OCI-LY1 (cell line): ENCODE results near the gene PGM3.

ENCODE experiments used
- H2AFZ ChIP-seq: fragments of 200-600 bp; sonication (generic), shearing (Covaris generic); 2 replicates; pipeline ENCODE4 v1.6.0; 2014; ENCODE audit warnings: antibody characterized with exemption, mild to moderate bottlenecking, low read length
- H3F3A ChIP-seq: fragments of 200-600 bp; sonication (generic), shearing (Covaris generic); 2 replicates; pipeline ENCODE4 v1.6.0; 2014; ENCODE audit warnings: mild to moderate bottlenecking, antibody characterized with exemption, low read length, moderate library complexity; ENCODE audit not compliant: insufficient read depth
- H3K27ac ChIP-seq: fragments of 200-600 bp; sonication (generic); 2 replicates; pipeline ENCODE4 v1.5.1; 2014; ENCODE audit warnings: low read length, mixed run types, mild to moderate bottlenecking, low read depth; ENCODE audit not compliant: poor library complexity, severe bottlenecking
- H3K27me3 ChIP-seq: fragments of 200-600 bp; sonication (generic); 2 replicates; pipeline ENCODE4 v1.6.0; 2014; ENCODE audit warnings: antibody characterized with exemption, mild to moderate bottlenecking, low read length, moderate library complexity; ENCODE audit not compliant: insufficient read depth
- H3K36me3 ChIP-seq: fragments of 200-600 bp; sonication (generic); 2 replicates; pipeline ENCODE4 v1.6.1; 2014; ENCODE audit warnings: mild to moderate bottlenecking, antibody characterized with exemption, low read length, moderate library complexity, mixed read lengths; ENCODE audit not compliant: insufficient read depth
- H3K4me1 ChIP-seq: fragments of 200-600 bp; sonication (generic); 2 replicates; pipeline ENCODE4 v1.5.1; 2014; ENCODE audit warnings: mild to moderate bottlenecking, low read length, moderate library complexity; ENCODE audit not compliant: insufficient read depth, severe bottlenecking
- H3K4me2 ChIP-seq: fragments of 200-600 bp; sonication (generic), shearing (Covaris generic); 2 replicates; pipeline ENCODE4 v1.6.1; 2014; ENCODE audit warnings: low read length
- H3K4me3 ChIP-seq: fragments of 200-600 bp; sonication (generic); 2 replicates; pipeline ENCODE4 v1.5.1; 2014; ENCODE audit warnings: low read length, low read depth, mild to moderate bottlenecking, mixed read lengths; ENCODE audit not compliant: poor library complexity, severe bottlenecking
- H3K79me2 ChIP-seq: fragments of 200-600 bp; shearing (Covaris generic); 2 replicates; pipeline ENCODE4 v1.6.1; 2016; ENCODE audit warnings: mixed run types, low read length, mixed read lengths; ENCODE audit not compliant: insufficient read depth
- H3K9ac ChIP-seq: fragments of 200-600 bp; sonication (generic), shearing (Covaris generic); 2 replicates; pipeline ENCODE4 v1.6.1; 2014; ENCODE audit warnings: mild to moderate bottlenecking, low read length, mixed read lengths
- H3K9me2 ChIP-seq: fragments of 200-600 bp; sonication (generic), shearing (Covaris generic); 2 replicates; pipeline ENCODE4 v1.6.1; 2014; ENCODE audit warnings: low read depth, mild to moderate bottlenecking, low read length, mixed read lengths
- H3K9me3 ChIP-seq: fragments of 200-600 bp; shearing (Covaris generic); 2 replicates; pipeline ENCODE4 v1.6.1; 2014; ENCODE audit warnings: low read length, mixed read lengths
- H4K20me1 ChIP-seq: fragments of 200-600 bp; sonication (generic), shearing (Covaris generic); 2 replicates; pipeline ENCODE4 v1.6.0; 2016; ENCODE audit warnings: mild to moderate bottlenecking, low read length; ENCODE audit not compliant: insufficient read depth
- EZH2 ChIP-seq: fragments of 200-600 bp; sonication (generic), shearing (Covaris generic); IDR thresholded peaks from 2 replicates; pipeline ENCODE4 v1.8.0; 2017; ENCODE audit warnings: borderline replicate concordance, mixed run types, mild to moderate bottlenecking, antibody characterized with exemption, low read length, moderate library complexity, mixed read lengths
- TF ChIP-seq, protein P1 (sequence below): fragments of 200-600 bp; sonication (generic), shearing (Covaris generic); IDR thresholded peaks from 2 replicates; pipeline ENCODE4 v1.5.1; 2017; ENCODE audit warnings: mild to moderate bottlenecking, antibody characterized with exemption, low read length, moderate library complexity, mixed read lengths

The PGM3 gene

DNA sequence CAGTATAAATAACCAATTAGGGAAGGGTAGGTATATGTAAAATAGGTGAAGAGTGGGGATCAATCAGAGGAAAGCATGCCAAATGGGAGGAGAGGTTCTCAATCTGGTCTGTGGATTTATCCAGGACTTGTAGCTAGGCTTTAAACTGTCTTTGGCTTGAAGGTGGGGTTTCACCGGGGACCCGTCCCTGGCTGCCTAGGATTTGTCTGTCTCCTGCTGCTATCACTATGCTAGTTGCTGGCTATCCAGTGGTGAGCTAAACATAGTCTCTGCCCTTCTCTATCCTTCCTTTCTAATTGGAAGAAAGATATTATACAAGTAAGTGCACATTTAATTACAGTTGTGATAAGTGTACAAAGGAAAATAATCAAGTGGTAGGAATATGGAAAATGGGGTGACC, 66.8 kb downstream of the PGM3 start:
- H3F3A ChIP-seq, result no peaks in the 10 kb centered on the region
- H3K27me3 ChIP-seq, result no peaks in the 10 kb centered on the region
- no peak overlapping the region for H3K9ac ChIP-seq
- H3K9me3 ChIP-seq, result no peaks in the 10 kb centered on the region
- no peak for TF ChIP-seq EZH2
- TF ChIP-seq, protein P1, sequence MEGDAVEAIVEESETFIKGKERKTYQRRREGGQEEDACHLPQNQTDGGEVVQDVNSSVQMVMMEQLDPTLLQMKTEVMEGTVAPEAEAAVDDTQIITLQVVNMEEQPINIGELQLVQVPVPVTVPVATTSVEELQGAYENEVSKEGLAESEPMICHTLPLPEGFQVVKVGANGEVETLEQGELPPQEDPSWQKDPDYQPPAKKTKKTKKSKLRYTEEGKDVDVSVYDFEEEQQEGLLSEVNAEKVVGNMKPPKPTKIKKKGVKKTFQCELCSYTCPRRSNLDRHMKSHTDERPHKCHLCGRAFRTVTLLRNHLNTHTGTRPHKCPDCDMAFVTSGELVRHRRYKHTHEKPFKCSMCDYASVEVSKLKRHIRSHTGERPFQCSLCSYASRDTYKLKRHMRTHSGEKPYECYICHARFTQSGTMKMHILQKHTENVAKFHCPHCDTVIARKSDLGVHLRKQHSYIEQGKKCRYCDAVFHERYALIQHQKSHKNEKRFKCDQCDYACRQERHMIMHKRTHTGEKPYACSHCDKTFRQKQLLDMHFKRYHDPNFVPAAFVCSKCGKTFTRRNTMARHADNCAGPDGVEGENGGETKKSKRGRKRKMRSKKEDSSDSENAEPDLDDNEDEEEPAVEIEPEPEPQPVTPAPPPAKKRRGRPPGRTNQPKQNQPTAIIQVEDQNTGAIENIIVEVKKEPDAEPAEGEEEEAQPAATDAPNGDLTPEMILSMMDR, result no peak
- H4K20me1 ChIP-seq, result no peaks in the 10 kb centered on the region
- no peaks in the 10 kb centered on the region for H3K9me2 ChIP-seq
- H3K4me1 ChIP-seq, result no peaks in the 10 kb centered on the region
- no peak overlapping the region for H3K4me3 ChIP-seq
- H3K36me3 ChIP-seq, result peaks cover 93% of the 10 kb centered on the region
- no peak overlapping the region for H3K27ac ChIP-seq
- H3K79me2 ChIP-seq, result no peaks in the 10 kb centered on the region
- no peak overlapping the region for H2AFZ ChIP-seq
- no peak overlapping the region for H3K4me2 ChIP-seq

DNA sequence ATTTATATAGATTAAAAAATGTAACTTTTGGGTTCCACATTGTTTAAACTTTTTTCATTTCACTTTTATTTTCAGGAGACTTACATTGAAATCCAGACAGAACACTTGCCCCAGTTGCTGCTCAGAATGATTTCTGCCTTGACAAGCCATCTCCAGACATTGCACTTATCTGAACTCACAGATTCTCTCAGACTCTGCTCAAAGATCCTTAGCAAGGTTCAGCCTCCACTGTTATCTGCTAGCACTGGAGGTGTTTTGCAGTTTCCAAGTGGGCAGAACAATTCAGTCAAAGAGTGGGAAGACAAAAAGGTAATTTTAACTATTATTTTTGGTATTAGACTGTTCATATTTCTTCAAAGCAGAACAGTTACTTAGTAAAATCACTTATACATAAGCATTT, 67.6 kb downstream of the PGM3 start:
- Histone ChIP-seq H3K9me2 (no peaks in the 10 kb centered on the region), H3K9ac (no peak overlapping the region), H3K79me2 (no peaks in the 10 kb centered on the region), H3K36me3 (peaks cover 92% of the 10 kb centered on the region), H3K4me3 (no peak overlapping the region), H3K27me3 (no peaks in the 10 kb centered on the region), H3F3A (no peaks in the 10 kb centered on the region), H3K27ac (no peak overlapping the region), H4K20me1 (no peaks in the 10 kb centered on the region), H3K9me3 (no peaks in the 10 kb centered on the region), H3K4me2 (no peak overlapping the region), H2AFZ (no peak overlapping the region), H3K4me1 (no peaks in the 10 kb centered on the region)
- TF ChIP-seq EZH2, result no peak
- TF ChIP-seq, protein P1, result no peak

DNA sequence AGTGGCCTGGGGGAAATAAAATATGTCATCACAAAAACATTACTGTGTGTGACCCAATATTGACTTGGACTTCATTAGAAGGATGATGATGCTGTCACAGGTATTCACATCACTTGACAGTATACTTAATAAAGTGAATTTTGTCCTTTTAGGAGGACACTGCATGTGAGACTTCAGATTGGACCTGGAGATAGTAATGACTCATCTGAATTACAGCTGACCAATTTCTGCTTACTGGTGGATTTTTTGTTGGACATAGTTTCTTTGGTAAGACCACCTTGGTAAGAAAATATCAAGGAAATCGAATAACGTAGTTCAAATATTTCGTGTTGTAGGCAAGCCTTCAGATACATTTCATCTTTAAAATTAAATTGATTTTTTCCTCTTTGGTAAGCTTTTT, 68.5 kb downstream of the PGM3 start:
- Histone ChIP-seq H3K9me2 (no peaks in the 10 kb centered on the region), H3K79me2 (no peaks in the 10 kb centered on the region), H3K4me3 (no peak overlapping the region), H3K4me1 (no peaks in the 10 kb centered on the region), H3K27ac (no peak overlapping the region), H2AFZ (no peak overlapping the region), H3K9ac (no peak overlapping the region), H3K36me3 (peaks cover 87% of the 10 kb centered on the region), H3K4me2 (no peak overlapping the region), H4K20me1 (no peaks in the 10 kb centered on the region), H3K9me3 (no peaks in the 10 kb centered on the region), H3F3A (no peaks in the 10 kb centered on the region), H3K27me3 (no peaks in the 10 kb centered on the region)
- TF ChIP-seq, protein P1, result no peak
- no peak for TF ChIP-seq EZH2
